ENCODE measurements around the gene GRAMD1B.

- TF ChIP-seq EZH2 (IDR thresholded peaks at IDR 0.05; ENCODE audit: borderline replicate concordance, low read depth, low read length, severe bottlenecking) (no peak), CTCF (IDR thresholded peaks at IDR 0.05; ENCODE audit: borderline replicate concordance, extremely low read depth, low read length, poor library complexity, severe bottlenecking) (no peak)
Observed at GRCh38 chr11:123545726-123546270, 115.7 kb downstream of the GRAMD1B start.
